ENCODE measurements around the gene KATNAL1.

KATNAL1 gene

DNA sequence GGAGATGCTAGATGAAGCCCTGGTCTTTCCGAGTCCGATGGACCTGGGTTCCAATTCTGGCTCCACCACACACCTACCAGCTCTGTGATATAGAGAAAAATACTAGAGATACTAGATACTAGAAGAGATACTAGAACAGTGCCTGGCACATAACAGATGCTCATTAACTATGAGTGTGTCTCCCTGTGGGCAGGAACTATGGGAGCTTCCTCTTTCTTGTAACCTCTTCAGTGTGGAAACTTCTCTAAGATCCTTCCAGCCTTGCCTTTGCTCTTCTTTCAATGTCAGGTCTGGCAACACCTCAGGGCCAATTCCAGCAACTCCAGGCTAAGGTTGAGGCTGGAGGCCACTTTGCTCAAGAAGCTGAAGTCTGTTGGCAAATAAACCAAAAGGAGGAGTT is 143.9 kb downstream of the KATNAL1 start:
- no peak for DNase-seq (ENCODE audit: low spot score)

DNA sequence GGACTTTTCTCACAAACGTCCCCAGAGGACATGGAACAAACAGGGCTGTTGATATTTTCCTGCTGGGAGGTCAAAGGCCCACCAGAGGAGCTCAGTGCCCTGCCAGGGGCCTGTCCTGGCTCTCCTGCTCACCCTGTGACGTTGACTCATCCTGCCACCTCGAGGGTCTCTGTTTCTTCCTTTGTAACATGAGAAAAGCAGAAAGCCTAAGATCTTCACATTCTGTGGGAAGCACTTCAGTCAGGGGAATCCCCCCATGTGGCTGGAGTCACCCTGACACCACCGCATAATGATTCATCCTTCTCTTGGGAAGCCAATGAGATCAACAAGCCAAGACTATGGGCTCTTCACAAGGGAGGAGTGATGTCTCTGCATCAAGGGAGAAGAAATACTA is 147.9 kb downstream of the KATNAL1 start:
- no peak for DNase-seq (ENCODE audit: low spot score)

GRCh38 chr13:30158774-30159445 is 148.4 kb downstream of the KATNAL1 start:
- no peak for DNase-seq (ENCODE audit: low spot score)

DNA sequence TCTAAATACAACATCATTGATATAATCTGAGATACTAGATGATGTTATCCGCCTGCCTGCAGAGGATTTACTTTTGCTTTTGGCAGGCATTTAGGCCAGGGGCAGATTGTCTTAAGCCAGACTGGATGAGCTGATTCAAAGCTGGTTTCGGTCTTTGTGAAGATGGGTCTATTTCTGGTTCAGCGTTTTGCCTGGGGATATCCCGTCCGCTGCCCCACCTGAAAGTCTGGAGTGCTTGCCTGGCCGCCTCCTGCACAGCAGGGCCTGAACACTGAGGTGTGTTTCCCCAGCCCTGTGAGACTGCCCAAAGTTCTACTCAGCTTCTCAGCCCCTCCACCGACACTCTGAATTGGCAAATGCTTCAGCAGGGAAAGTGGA is 149.7 kb downstream of the KATNAL1 start:
- DNase-seq (ENCODE audit: low spot score): no peak

DNA sequence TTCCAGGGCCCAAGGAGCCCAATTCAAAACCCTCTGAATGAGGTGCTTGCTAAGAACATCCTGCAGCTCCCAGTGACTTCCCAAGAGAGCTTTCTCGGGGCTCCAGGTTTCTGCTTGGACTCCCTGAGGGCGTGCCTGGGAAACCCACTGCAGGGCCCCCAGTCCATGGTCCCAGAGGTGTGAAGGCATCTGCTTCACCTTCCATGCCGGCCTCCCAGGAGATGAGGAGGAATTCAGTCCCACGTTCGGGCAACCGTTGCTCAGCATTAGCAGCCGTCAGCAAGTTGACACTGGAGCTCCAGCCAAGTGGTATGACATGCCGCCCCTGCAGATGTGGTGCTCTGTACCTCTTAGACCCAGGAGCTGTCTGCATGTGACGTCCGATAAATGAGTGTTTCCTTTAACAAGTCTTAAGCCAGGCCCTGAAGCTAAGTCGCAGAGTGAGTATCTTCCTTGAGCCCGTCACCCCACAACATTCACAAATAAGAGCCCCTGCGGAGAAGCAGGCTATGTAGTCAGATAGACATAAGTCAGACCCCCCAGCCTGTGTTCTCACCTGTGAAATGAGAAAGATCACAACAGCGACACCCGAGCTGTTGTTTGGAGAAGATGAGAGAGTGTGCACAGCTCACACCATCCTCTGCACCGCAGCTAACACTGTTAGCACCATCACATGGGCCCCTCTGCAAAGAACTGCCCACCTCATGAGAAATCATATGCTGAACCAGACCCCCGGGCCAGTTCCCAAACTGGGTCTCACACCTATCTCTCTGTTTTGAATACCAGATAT is 150.3 kb downstream of the KATNAL1 start:
- DNase-seq (ENCODE audit: low spot score): no peak

GRCh38 chr13:30156270-30156669 is 151.1 kb downstream of the KATNAL1 start:
- no peak for DNase-seq (ENCODE audit: low spot score)

- no peak for DNase-seq (ENCODE audit: low spot score)
Measured at GRCh38 chr13:30154931-30155330, 152.4 kb downstream of the KATNAL1 start.

DNA sequence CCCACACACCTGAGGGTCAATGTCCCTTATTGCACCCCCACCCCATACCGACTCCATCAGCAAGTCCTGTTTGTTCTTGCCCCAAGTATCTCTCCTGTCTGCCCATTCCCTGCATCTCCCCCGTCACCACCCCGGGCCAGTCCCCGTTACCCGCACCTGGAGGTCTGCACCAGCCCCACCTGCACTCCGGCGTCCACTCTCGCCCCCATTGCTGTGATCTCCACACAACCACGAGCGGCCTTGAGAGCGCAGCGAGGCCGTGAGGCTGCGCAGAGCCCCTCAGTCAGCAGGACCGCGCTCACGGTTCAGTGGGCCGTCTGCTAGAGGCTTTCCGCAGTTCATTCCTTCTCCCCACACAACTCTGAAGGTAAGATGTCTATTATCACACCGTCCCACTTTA is 152.8 kb downstream of the KATNAL1 start:
- DNase-seq (ENCODE audit: low spot score): no peak

GRCh38 chr13:30153545-30154426 is 153.6 kb downstream of the KATNAL1 start:
- DNase-seq (ENCODE audit: low spot score): no peak
